Measurements from ENCODE around the gene KCNH1.

Gene KCNH1

DNA sequence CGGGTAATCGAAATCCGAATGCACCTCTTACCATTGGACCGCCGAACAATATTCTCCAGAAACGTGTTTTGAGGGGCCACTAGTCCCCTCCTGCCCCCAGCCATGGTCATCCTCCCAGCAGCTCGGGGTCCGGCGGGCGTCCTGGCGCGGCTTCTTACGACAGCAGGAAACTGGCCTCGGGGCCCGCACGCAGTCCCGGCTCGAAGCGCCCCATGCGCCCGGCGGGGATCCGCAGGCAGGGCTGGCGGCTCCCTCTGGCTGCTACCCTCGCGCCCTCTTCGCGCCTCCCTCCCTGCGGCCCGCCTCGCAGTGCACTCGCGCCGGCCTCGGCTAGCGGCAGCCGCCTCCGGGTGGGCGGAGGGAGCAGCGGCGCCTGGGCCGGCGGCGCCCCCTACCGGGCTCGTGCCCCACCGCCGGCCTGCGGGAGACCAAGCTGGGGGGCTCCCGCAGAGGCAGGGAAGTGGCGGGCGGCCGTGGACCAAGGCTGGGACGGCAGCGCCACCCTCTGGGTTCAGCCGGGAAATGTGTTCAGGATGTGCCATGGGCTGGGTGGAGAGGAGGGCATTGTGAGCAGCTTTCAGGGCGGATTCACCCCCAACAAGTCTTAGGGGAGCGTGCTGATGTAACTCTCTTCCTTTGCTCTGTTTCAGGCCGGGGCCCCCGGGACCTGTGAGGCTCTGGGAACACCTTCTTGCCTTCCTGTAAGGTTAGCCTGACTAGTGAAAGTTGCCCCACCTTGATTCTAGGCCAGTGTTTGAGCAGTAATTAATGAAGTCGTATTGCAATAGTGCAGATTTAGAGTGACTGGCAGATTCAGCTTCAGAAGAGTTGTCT is at the start of gene KCNH1:
Gene KCNH1, minus strand, starts transcription at position 313 of the 834 bp plus-strand sequence. Its CDS starts 203 bp downstream, at position 110.
- no peak within 1 kb of the TSS for H3K4me3 ChIP-seq (ENCODE audit: low read depth, low read length)
- no peak for DNase-seq (ENCODE audit: low read depth)
- TF ChIP-seq CTCF (IDR thresholded peaks at IDR 0.05; ENCODE audit: low read depth, low read length, missing control alignments), result peak; percentile 66

GRCh38 chr1:211182746-211183145 is 48.8 kb upstream of the KCNH1 start:
- H3K4me3 ChIP-seq (ENCODE audit: low read depth, low read length), result no peak overlapping the region
- no peak for DNase-seq (ENCODE audit: low read depth)
- TF ChIP-seq CTCF (IDR thresholded peaks at IDR 0.05; ENCODE audit: low read depth, low read length, missing control alignments), result no peak

DNA sequence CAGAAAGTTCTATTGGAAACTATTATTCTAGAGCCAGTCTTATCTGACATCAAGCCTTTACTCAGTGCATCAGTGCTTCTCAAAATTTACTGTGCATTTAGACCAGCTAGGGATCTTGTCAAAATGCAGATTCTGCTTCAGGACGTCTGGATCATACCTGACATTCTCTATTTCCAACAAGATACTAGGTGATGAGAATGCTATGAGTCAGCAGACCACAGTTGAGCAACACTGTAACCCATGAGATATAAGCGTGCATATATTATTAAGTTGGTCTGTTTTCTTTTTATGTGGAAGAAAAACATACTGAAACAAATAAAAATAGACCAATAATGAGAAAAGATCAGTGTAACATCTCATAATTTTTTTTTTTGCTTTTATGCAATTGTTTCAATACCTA is 40.4 kb upstream of the KCNH1 start:
- no peak overlapping the region for H3K4me3 ChIP-seq (ENCODE audit: low read depth, low read length)
- no peak for DNase-seq (ENCODE audit: low read depth)
- no peak for TF ChIP-seq CTCF (IDR thresholded peaks at IDR 0.05; ENCODE audit: low read depth, low read length, missing control alignments)

- no peak overlapping the region for H3K4me3 ChIP-seq (ENCODE audit: low read depth, low read length)
- DNase-seq (ENCODE audit: low read depth), result no peak
- no peak for TF ChIP-seq CTCF (IDR thresholded peaks at IDR 0.05; ENCODE audit: low read depth, low read length, missing control alignments)
Measured at GRCh38 chr1:211172657-211173056, 38.7 kb upstream of the KCNH1 start.

DNA sequence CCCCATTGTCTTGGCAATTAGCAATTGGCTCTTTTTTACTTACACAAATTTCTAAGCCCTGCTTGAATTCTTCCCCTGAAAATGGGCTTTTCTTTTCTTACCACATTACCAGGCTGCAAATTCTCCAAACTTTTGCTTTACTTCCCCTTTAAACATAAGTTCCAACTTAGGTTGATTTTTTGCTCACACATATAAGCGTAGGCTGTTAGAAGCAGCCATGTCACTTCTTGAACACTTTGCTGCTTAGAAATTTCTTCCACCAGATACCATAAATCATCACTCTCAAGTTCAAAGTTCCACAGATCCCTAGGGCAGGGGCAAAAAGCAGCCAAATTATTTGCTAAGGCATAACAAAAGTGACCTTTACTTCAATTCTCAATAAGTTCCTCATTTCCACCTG is 35.4 kb upstream of the KCNH1 start:
- DNase-seq (ENCODE audit: low read depth), result no peak
- no peak overlapping the region for H3K4me3 ChIP-seq (ENCODE audit: low read depth, low read length)
- TF ChIP-seq CTCF (IDR thresholded peaks at IDR 0.05; ENCODE audit: low read depth, low read length, missing control alignments), result no peak

DNA sequence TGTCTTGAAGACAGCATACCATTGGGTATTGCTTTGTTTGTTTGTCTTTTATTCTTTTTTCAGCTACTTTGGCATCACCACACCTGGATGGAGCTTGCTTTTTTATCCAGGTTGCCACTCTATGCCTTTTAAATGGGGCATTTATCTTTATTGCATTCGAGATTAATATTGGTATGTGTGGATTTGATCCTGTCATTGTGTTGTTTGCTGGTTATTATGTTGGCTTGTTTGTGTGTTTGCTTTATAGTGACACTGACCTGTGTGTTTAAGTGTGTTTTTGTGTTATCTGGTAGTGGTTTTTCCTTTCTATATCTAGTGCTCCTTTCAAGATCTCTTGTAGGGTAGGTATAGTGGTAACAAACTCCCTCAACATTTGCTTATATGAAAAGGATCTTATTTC is 24.9 kb upstream of the KCNH1 start:
- DNase-seq (ENCODE audit: low read depth), result no peak
- no peak for TF ChIP-seq CTCF (IDR thresholded peaks at IDR 0.05; ENCODE audit: low read depth, low read length, missing control alignments)
- no peak overlapping the region for H3K4me3 ChIP-seq (ENCODE audit: low read depth, low read length)

DNA sequence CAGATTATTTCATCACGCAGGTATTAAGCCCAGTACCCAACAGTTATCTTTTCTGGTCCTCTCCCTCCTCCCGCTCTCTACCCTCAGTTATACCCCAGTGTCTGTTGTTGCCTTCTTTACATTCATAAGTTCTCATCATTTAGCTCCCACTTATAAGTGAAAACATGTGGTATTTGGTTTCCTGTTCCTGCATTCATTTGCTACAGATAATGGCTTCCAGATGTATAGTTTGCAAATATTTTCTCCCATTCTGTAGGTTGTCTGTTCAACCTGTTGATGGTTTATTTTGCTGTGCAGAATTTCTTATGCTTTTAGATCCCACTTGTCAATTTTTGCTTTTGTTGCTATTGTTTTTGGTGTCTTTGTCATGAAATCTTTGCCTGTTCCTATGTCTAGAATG is 21.1 kb upstream of the KCNH1 start:
- TF ChIP-seq CTCF (IDR thresholded peaks at IDR 0.05; ENCODE audit: low read depth, low read length, missing control alignments), result no peak
- no peak for DNase-seq (ENCODE audit: low read depth)
- no peak overlapping the region for H3K4me3 ChIP-seq (ENCODE audit: low read depth, low read length)

Data from GM12864 (cell line).